K562 (cell line): Measurements from ENCODE around the gene CACNA1A. TPM values are rescaled to one million over a fixed set of nuclear protein-coding genes. Genes with fewer than 3 reads are reported as not detected.

ENCODE experiments used
- BCOR ChIP-seq: fragments of 450-650 bp; IDR thresholded peaks from 2 replicates; pipeline ENCODE4 v1.6.1; 2016
- CHCHD3 ChIP-seq: fragments of 250-450 bp; sonication (Bioruptor Pico); IDR thresholded peaks from 2 replicates; pipeline ENCODE4 v2.1.2; 2022; ENCODE audit warnings: mild to moderate bottlenecking
- DDX20 ChIP-seq: fragments of 450-650 bp; IDR thresholded peaks from 2 replicates; pipeline ENCODE4 v1.6.1; 2016; ENCODE audit warnings: missing genetic modification characterization, low read depth, mild to moderate bottlenecking, missing compliant biosample characterization, moderate library complexity
- ETS2 ChIP-seq: IDR thresholded peaks from 2 replicates; pipeline ENCODE4 v1.6.1; 2016; ENCODE audit warnings: borderline replicate concordance, missing genetic modification characterization, mild to moderate bottlenecking, moderate library complexity, missing compliant biosample characterization; ENCODE audit not compliant: poor library complexity, severe bottlenecking
- HEY1 ChIP-seq: fragments of 250-450 bp; sonication (Bioruptor Pico); IDR thresholded peaks from 2 replicates; pipeline ENCODE4 v1.5.0; 2020; ENCODE audit warnings: mild to moderate bottlenecking, moderate library complexity, borderline replicate concordance
- KDM1A ChIP-seq, 2 experiments: fragments of 450-650 bp; IDR thresholded peaks; 2 replicates each; pipeline ENCODE4 v1.6.1; 2016; ENCODE audit warnings: mild to moderate bottlenecking in 2 of 2
- KDM5B ChIP-seq: fragments of 200-600 bp; sonication (generic); IDR thresholded peaks from 2 replicates; pipeline ENCODE4 v1.6.1; 2012; ENCODE audit warnings: low read depth, mild to moderate bottlenecking, moderate library complexity, low read length, control low read depth, inconsistent platforms; ENCODE audit not compliant: insufficient replicate concordance
- NFE2L1 ChIP-seq: fragments of 450-650 bp; IDR thresholded peaks from 2 replicates; pipeline ENCODE4 v1.6.1; 2016; ENCODE audit warnings: missing genetic modification characterization, low read depth, mild to moderate bottlenecking, missing compliant biosample characterization, moderate library complexity, borderline replicate concordance
- RB1 ChIP-seq: fragments of 450-650 bp; IDR thresholded peaks from 2 replicates; pipeline ENCODE4 v1.6.1; 2017; ENCODE audit warnings: low read depth, mild to moderate bottlenecking
- RBM25 ChIP-seq: fragments of 200-400 bp; formaldehyde crosslinking; IDR thresholded peaks from 2 replicates; pipeline ENCODE4 v1.6.1; 2018; ENCODE audit warnings: low read length, low read depth, moderate library complexity; ENCODE audit not compliant: severe bottlenecking
- TAF15 ChIP-seq: fragments of 200-400 bp; formaldehyde crosslinking; IDR thresholded peaks from 2 replicates; pipeline ENCODE4 v1.6.1; 2017; ENCODE audit warnings: mild to moderate bottlenecking, low read depth, low read length, moderate library complexity
- XRCC5 ChIP-seq: fragments of 200-400 bp; formaldehyde crosslinking; IDR thresholded peaks from 2 replicates; pipeline ENCODE4 v1.6.1; 2017; ENCODE audit warnings: low read depth, mild to moderate bottlenecking, low read length
- ZFP36 ChIP-seq: fragments of 150-350 bp; IDR thresholded peaks from 2 replicates; pipeline ENCODE4 v1.6.1; 2018; ENCODE audit warnings: low read length, low read depth; ENCODE audit not compliant: partially characterized antibody
- ZNF217 ChIP-seq: sonication (generic); formaldehyde crosslinking; IDR thresholded peaks from 2 replicates; pipeline ENCODE4 v1.8.0; 2022; ENCODE audit warnings: mild to moderate bottlenecking, missing genetic modification reagents
- polyA plus RNA-seq, 8 experiments: library from polyadenylated mRNA; depleted of rRNA in 4 of 8; stranded (reverse) in 5 of 8; unstranded in 3 of 8; fragments of >200 nt; fragmentation: Nextera tagmentation in 2 of 8; fragmentation: Illumina TruSeq in 1 of 8; extraction: Ambion mirVana in 2 of 8; extraction: Trizol in 1 of 8; gene quantifications; 2 replicates each; pipeline versions ENCODE4 v1.2.1 to v1.2.3, GENCODE V29; 2011 to 2014; ENCODE audit warnings: inconsistent platforms in 1 of 8, missing spikeins in 1 of 8
- total RNA-seq, 7 experiments: library from RNA; depleted of rRNA in 6 of 7; stranded (reverse); fragments of >200 nt in 6 of 7; fragmentation: Illumina TruSeq in 2 of 7; extraction: Trizol in 2 of 7; gene quantifications; 2 replicates each; pipeline versions ENCODE4 v1.2.1 to v1.2.3, GENCODE V29; 2011 to 2021; ENCODE audit warnings: low replicate concordance in 1 of 7
- TF ChIP-seq, protein P1 (sequence below): fragments of 450-650 bp; IDR thresholded peaks from 2 replicates; pipeline ENCODE4 v1.6.1; 2016
- TF ChIP-seq, protein P2 (sequence below): fragments of 250-450 bp; sonication (Bioruptor Pico); IDR thresholded peaks from 2 replicates; pipeline ENCODE4 v1.5.0; 2021; ENCODE audit warnings: mild to moderate bottlenecking, borderline replicate concordance

The CACNA1A gene
- total and polyA plus RNA-seq, 9 of the 15 experiments (the other 6 are each of a cell fraction or from before 2014, with no cell fraction given) = 0.03 to 0.20 (median 0.09) TPM; not detected in 1

DNA sequence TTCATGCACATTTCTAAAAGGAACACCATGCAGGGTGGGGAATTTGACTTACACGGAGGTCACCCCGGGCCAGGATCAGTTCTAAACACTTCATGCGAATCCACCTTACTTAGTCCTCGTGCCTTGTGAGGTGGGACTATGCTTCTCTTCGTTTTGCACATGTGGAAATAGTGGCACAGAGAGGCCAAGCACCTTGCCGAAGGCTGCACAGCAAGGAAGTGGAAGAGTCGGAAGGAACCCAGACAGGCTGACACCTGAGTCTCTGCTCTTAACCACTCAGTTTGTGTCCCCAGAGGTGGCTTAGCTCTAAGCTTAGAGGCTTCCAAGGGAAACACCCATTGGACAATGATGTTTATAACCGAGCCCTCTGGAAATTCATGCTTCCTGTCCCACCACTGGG, 150.1 kb downstream of the CACNA1A start (continued):
- TF ChIP-seq, protein P1, sequence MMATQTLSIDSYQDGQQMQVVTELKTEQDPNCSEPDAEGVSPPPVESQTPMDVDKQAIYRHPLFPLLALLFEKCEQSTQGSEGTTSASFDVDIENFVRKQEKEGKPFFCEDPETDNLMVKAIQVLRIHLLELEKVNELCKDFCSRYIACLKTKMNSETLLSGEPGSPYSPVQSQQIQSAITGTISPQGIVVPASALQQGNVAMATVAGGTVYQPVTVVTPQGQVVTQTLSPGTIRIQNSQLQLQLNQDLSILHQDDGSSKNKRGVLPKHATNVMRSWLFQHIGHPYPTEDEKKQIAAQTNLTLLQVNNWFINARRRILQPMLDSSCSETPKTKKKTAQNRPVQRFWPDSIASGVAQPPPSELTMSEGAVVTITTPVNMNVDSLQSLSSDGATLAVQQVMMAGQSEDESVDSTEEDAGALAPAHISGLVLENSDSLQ = no peak
- peak; percentile 79 for TF ChIP-seq ZFP36
- no peak for TF ChIP-seq TAF15
- no peak for TF ChIP-seq NFE2L1 (tag)
- no peak for TF ChIP-seq KDM5B
- peak; percentile 71 for TF ChIP-seq RBM25
- TF ChIP-seq KDM1A (IDR thresholded peaks at IDR 0.05) = 0 out of 4 replicates have a peak, but pooled peaks of 1 of the 2 experiments have one; percentile 16
- TF ChIP-seq ZNF217 = no peak
- TF ChIP-seq, protein P2, sequence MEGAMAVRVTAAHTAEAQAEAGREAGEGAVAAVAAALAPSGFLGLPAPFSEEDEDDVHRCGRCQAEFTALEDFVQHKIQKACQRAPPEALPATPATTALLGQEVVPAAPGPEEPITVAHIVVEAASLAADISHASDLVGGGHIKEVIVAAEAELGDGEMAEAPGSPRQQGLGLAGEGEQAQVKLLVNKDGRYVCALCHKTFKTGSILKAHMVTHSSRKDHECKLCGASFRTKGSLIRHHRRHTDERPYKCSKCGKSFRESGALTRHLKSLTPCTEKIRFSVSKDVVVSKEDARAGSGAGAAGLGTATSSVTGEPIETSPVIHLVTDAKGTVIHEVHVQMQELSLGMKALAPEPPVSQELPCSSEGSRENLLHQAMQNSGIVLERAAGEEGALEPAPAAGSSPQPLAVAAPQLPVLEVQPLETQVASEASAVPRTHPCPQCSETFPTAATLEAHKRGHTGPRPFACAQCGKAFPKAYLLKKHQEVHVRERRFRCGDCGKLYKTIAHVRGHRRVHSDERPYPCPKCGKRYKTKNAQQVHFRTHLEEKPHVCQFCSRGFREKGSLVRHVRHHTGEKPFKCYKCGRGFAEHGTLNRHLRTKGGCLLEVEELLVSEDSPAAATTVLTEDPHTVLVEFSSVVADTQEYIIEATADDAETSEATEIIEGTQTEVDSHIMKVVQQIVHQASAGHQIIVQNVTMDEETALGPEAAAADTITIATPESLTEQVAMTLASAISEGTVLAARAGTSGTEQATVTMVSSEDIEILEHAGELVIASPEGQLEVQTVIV = no peak
- TF ChIP-seq XRCC5 = no peak
- TF ChIP-seq DDX20 (tag) = no peak
- TF ChIP-seq RB1 = no peak
- TF ChIP-seq HEY1 (CRISPR knock-in tag) = no peak
- TF ChIP-seq CHCHD3 (CRISPR knock-in tag) = no peak
- no peak for TF ChIP-seq ETS2 (tag)
- TF ChIP-seq BCOR = peak; percentile 50; the same call in 1 of the 2 replicates
- TF ChIP-seq, all 486 proteins: peak for 4
